CD14-positive monocyte (primary cell): ENCODE data around the gene TTR. TPM values are rescaled to one million over a fixed set of nuclear protein-coding genes. Genes with fewer than 3 reads are reported as not detected.

ENCODE experiments used
- DNase-seq, 3 donors: peaks; one replicate each; pipeline ENCODE4 v3.0.0-alpha.2; 2011 to 2022
- H2AFZ ChIP-seq: 2 replicates; pipeline ENCODE4 v1.6.0; 2012; ENCODE audit warnings: mild to moderate bottlenecking, low read depth, low read length, inconsistent platforms; ENCODE audit not compliant: insufficient read depth, poor library complexity, severe bottlenecking
- H3K27ac ChIP-seq, 2 donors: 1 replicate in 1 of 2; 2 replicates in 1 of 2; pipeline ENCODE4 v1.5.1; 2012 to 2013; ENCODE audit warnings: low read length in 2 of 2, control low read depth in 1 of 2, inconsistent platforms in 1 of 2, low read depth in 1 of 2, mild to moderate bottlenecking in 1 of 2
- H3K27me3 ChIP-seq, 2 donors: one replicate each; pipeline versions ENCODE4 v1.6.0 to v1.6.1; 2011 to 2013; ENCODE audit warnings: low read length in 2 of 2; ENCODE audit not compliant: control insufficient read depth in 2 of 2, insufficient read depth in 2 of 2
- H3K36me3 ChIP-seq, 2 donors: replicated peaks in 1 of 2; 1 replicate in 1 of 2; 2 replicates in 1 of 2; pipeline versions ENCODE4 v1.5.1 to v1.6.1; 2012 to 2013; ENCODE audit warnings: low read length in 2 of 2, control low read depth in 1 of 2, inconsistent platforms in 1 of 2, mild to moderate bottlenecking in 1 of 2; ENCODE audit not compliant: insufficient read depth in 2 of 2, control insufficient read depth in 1 of 2
- H3K4me1 ChIP-seq, 2 donors: 1 replicate in 1 of 2; 2 replicates in 1 of 2; pipeline versions ENCODE4 v1.5.1 to v1.6.1; 2012 to 2013; ENCODE audit warnings: low read length in 2 of 2, control low read depth in 1 of 2, inconsistent platforms in 1 of 2, mild to moderate bottlenecking in 1 of 2, moderate library complexity in 1 of 2; ENCODE audit not compliant: insufficient read depth in 2 of 2, control insufficient read depth in 1 of 2
- H3K4me2 ChIP-seq: replicated peaks from 2 replicates; pipeline ENCODE3; 2012; ENCODE audit warnings: low read length, moderate library complexity, mild to moderate bottlenecking; ENCODE audit not compliant: poor library complexity, severe bottlenecking; ENCODE audit errors: extremely low read depth
- H3K4me3 ChIP-seq, 3 experiments: fragments of 200-600 bp in 1 of 3; sonication (generic) in 1 of 3; replicated peaks in 1 of 3; 1 replicate in 2 of 3; 2 replicates in 1 of 3; pipeline ENCODE4 v1.5.1; 2011 to 2013; ENCODE audit warnings: low read length in 3 of 3, mild to moderate bottlenecking in 3 of 3, control low read depth in 2 of 3, low read depth in 2 of 3, inconsistent platforms in 1 of 3, moderate library complexity in 1 of 3
- H3K79me2 ChIP-seq: 2 replicates; pipeline ENCODE4 v1.6.0; 2012; ENCODE audit warnings: mild to moderate bottlenecking, control low read depth, inconsistent platforms, low read length, moderate library complexity; ENCODE audit not compliant: insufficient read depth
- H3K9ac ChIP-seq: 2 replicates; pipeline ENCODE4 v1.6.0; 2017; ENCODE audit warnings: low read length, mild to moderate bottlenecking; ENCODE audit not compliant: insufficient read depth, poor library complexity, severe bottlenecking
- H3K9me3 ChIP-seq, 2 donors: replicated peaks in 1 of 2; 1 replicate in 1 of 2; 2 replicates in 1 of 2; pipeline versions ENCODE4 v1.5.1 to v1.6.1; 2012 to 2013; ENCODE audit warnings: low read length in 2 of 2, control low read depth in 1 of 2; ENCODE audit not compliant: control insufficient read depth in 1 of 2, insufficient read depth in 1 of 2
- H4K20me1 ChIP-seq: 2 replicates; pipeline ENCODE4 v1.6.0; 2012; ENCODE audit warnings: mild to moderate bottlenecking, low read length, control low read depth, moderate library complexity; ENCODE audit not compliant: insufficient read depth
- H3K27ac Mint-ChIP-seq, 7 donors: one replicate each; pipeline ENCODE4 v1.8.0; 2020; ENCODE audit warnings: mild to moderate bottlenecking in 7 of 7, mixed read lengths in 7 of 7, moderate library complexity in 6 of 7, inconsistent platforms in 2 of 7
- H3K27me3 Mint-ChIP-seq, 3 donors: one replicate each; pipeline ENCODE4 v1.8.0; 2021 to 2022; ENCODE audit warnings: low read depth in 3 of 3, mild to moderate bottlenecking in 3 of 3, mixed read lengths in 3 of 3, moderate library complexity in 3 of 3, inconsistent platforms in 1 of 3
- H3K36me3 Mint-ChIP-seq, 2 donors: one replicate each; pipeline ENCODE4 v1.8.0; 2020; ENCODE audit warnings: mixed read lengths in 2 of 2, inconsistent platforms in 1 of 2, mild to moderate bottlenecking in 1 of 2
- H3K4me1 Mint-ChIP-seq: one replicate; pipeline ENCODE4 v1.8.0; 2020; ENCODE audit warnings: mild to moderate bottlenecking, mixed read lengths
- H3K4me3 Mint-ChIP-seq, 2 donors: one replicate each; pipeline ENCODE4 v1.8.0; 2020; ENCODE audit warnings: mild to moderate bottlenecking in 2 of 2, mixed read lengths in 2 of 2, moderate library complexity in 1 of 2
- H3K9me3 Mint-ChIP-seq, 7 donors: one replicate each; pipeline ENCODE4 v1.8.0; 2020 to 2022; ENCODE audit warnings: mixed read lengths in 7 of 7, mild to moderate bottlenecking in 6 of 7, moderate library complexity in 6 of 7, inconsistent platforms in 2 of 7
- CTCF ChIP-seq: fragments of 200-600 bp; IDR thresholded peaks from one replicate; pipeline ENCODE4 v1.8.0; 2022; ENCODE audit warnings: antibody characterized with exemption, mild to moderate bottlenecking
- WGBS: methylation state at CpG from one replicate; pipeline ENCODE4 v1.1.5; 2013; ENCODE audit warnings: missing lambda C conversion rate; ENCODE audit not compliant: insufficient coverage; 5-methylcytosine and 5-hydroxymethylcytosine counted together
- intact Hi-C, 2 donors: fragments of 100-400 bp; cut with micrococcal nuclease; formaldehyde crosslinking; loops; one replicate each; pipeline versions ENCODE4 v1.15.0 to v1.15.1; 2023
- polyA plus RNA-seq, 3 donors: library from polyadenylated mRNA; depleted of rRNA in 1 of 3; unstranded in 2 of 3; stranded (reverse) in 1 of 3; fragments of 300-500 nt in 2 of 3; fragments of >200 nt in 1 of 3; fragmentation: Illumina TruSeq in 2 of 3; gene quantifications; 1 replicate in 2 of 3; 2 replicates in 1 of 3; pipeline ENCODE4 v1.2.3, GENCODE V29; 2012 to 2021

The TTR gene
- polyA plus RNA-seq, 3 donors: not detected

DNA sequence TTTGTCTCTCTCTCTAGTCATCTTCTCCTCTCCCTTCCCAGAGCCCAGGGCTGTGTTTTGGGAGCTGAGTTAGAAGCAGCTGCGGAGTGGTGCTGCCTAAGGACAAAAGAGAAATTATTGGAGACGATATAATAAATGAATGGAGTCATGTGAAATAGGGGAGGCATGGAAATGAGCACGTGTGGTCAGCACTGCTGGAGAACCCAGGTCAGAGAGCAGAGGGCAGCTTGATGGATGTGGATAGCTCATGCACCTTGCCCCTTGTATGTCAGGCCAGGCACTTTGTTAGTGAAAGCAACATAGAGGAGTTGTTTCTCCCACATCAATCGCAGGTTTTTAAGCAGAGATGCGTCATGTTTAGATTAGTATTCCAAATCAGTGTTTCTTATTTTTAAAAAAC is 15.7 kb downstream of the TTR start:
- Histone ChIP-seq H3K4me2 (no peak overlapping the region), H2AFZ (no peak overlapping the region), H3K36me3 (no peaks in the 10 kb centered on the region), H3K27ac (no peak overlapping the region), H3K27me3 (no peaks in the 10 kb centered on the region), H3K4me1 (no peaks in the 10 kb centered on the region), H3K79me2 (no peaks in the 10 kb centered on the region), H4K20me1 (no peaks in the 10 kb centered on the region), H3K4me3 (no peak overlapping the region), H3K9me3 (no peaks in the 10 kb centered on the region), H3K9ac (no peak overlapping the region)
- Mint-ChIP-seq H3K4me3 (no peak overlapping the region), H3K36me3 (no peaks in the 10 kb centered on the region), H3K27ac (no peak overlapping the region), H3K27me3 (peaks cover 0 to 3% (median 2%) of the 10 kb centered on the region in 3 donors), H3K9me3 (peaks cover 0 to 3% (median 0%) of the 10 kb centered on the region in 7 donors), H3K4me1 (no peaks in the 10 kb centered on the region)
- no peak for DNase-seq
- intact Hi-C loops: no loop called here
- WGBS: 87% methylated on average over 3 of the region's 5 CpGs
- no peak for TF ChIP-seq CTCF

GRCh38 chr18:31609886-31610285 is 18.2 kb downstream of the TTR start:
- no peak for TF ChIP-seq CTCF
- 78% methylated on average over 2 of the region's 2 CpGs for WGBS
- H3K27me3 Mint-ChIP-seq: peaks cover 0 to 4% (median 2%) of the 10 kb centered on the region in 3 donors
- peaks cover 0 to 2% (median 0%) of the 10 kb centered on the region in 7 donors for H3K9me3 Mint-ChIP-seq
- DNase-seq: no peak
- Histone ChIP-seq H3K79me2 (no peaks in the 10 kb centered on the region), H3K27ac (no peak overlapping the region), H2AFZ (no peak overlapping the region), H3K9me3 (no peaks in the 10 kb centered on the region), H3K4me1 (no peaks in the 10 kb centered on the region), H3K36me3 (no peaks in the 10 kb centered on the region), H3K27me3 (no peaks in the 10 kb centered on the region), H3K4me2 (no peak overlapping the region), H3K4me3 (no peak overlapping the region), H3K9ac (no peak overlapping the region), H4K20me1 (no peaks in the 10 kb centered on the region)
- H3K4me1 Mint-ChIP-seq: no peaks in the 10 kb centered on the region
- intact Hi-C loops: no loop called here
- H3K27ac Mint-ChIP-seq: no peak overlapping the region
- H3K4me3 Mint-ChIP-seq: no peak overlapping the region
- H3K36me3 Mint-ChIP-seq: no peaks in the 10 kb centered on the region
